ENCODE results near the gene DOCK8. TPM values are rescaled to one million over a fixed set of nuclear protein-coding genes. Genes with fewer than 3 reads are reported as not detected.

Gene DOCK8
- total RNA-seq, 1 donor from 2014 or later: 8.3 TPM

DNA sequence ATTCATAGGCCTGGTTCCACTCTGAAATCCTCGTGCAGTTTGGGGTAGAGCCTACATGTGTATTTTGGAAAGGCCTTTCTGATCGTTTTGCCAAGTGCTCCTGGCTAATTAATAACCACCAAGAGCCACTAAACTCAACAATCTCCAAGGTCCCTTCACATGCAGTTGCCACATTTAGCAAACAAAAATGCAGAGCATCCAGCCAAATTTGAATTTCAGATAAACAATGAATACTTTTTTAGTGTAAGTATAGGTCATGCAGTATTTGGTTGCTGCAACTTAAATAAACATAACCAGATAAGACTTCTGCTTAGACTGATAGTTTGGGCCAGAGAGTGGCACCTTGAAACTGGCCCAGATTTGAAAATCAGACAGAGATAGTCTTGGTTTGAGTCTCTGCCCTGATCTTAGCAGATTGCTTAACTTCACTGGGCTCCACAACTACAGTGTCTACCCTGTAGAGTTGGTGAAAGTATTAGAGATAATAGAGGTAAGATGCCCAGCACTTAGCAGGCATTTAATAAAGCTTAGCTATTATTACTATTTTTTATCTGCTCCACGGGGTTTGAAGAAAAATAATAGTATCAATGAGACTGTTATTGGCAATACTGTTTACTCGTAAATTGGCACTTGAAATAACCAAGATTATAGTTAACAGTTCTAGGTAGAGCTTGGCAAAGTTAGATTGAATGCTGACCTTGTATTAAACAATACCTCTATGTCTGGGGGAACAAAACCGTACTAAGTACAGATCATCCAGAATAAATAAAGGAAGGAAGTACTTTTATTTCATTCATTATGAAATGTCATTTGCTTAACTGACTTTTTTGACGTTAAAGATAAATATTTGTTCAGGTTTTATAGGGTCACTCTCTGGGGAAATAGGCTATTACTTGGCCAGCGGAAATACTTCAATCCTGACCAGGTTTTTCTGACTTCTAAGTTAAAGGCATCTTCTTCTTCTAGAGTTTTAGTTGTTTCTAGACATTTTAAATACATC lies 274.8 kb downstream of the DOCK8 start:
- no peaks in the 10 kb centered on the region for H3K4me1 Mint-ChIP-seq (ENCODE audit: unreplicated experiment)
- no peak overlapping the region for H3K4me3 Mint-ChIP-seq (ENCODE audit: unreplicated experiment)
- TF ChIP-seq CTCF (IDR thresholded peaks at IDR 0.05; ENCODE audit: unreplicated experiment): no peak
- peaks cover 3% of the 10 kb centered on the region for H3K27me3 Mint-ChIP-seq (ENCODE audit: unreplicated experiment)
- no peaks in the 10 kb centered on the region for H3K9me3 Mint-ChIP-seq (ENCODE audit: unreplicated experiment)
- H3K36me3 Mint-ChIP-seq (ENCODE audit: low read depth, unreplicated experiment): peaks cover 3% of the 10 kb centered on the region
- DNase-seq (ENCODE audit: low spot score): no peak
- no peak overlapping the region for H3K27ac Mint-ChIP-seq (ENCODE audit: unreplicated experiment)

- no peaks in the 10 kb centered on the region for H3K36me3 Mint-ChIP-seq (ENCODE audit: low read depth, unreplicated experiment)
- TF ChIP-seq CTCF (IDR thresholded peaks at IDR 0.05; ENCODE audit: unreplicated experiment): no peak
- H3K27me3 Mint-ChIP-seq (ENCODE audit: unreplicated experiment): no peaks in the 10 kb centered on the region
- H3K9me3 Mint-ChIP-seq (ENCODE audit: unreplicated experiment): no peaks in the 10 kb centered on the region
- H3K27ac Mint-ChIP-seq (ENCODE audit: unreplicated experiment): no peak overlapping the region
- DNase-seq (ENCODE audit: low spot score): no peak
- H3K4me3 Mint-ChIP-seq (ENCODE audit: unreplicated experiment): no peak overlapping the region
- H3K4me1 Mint-ChIP-seq (ENCODE audit: unreplicated experiment): no peaks in the 10 kb centered on the region
Observed at GRCh38 chr9:494764-495163, 280.1 kb downstream of the DOCK8 start.

- no peak for TF ChIP-seq CTCF (IDR thresholded peaks at IDR 0.05; ENCODE audit: unreplicated experiment)
- Mint-ChIP-seq H3K9me3 (ENCODE audit: unreplicated experiment) (no peaks in the 10 kb centered on the region), H3K27ac (ENCODE audit: unreplicated experiment) (no peak overlapping the region), H3K4me3 (ENCODE audit: unreplicated experiment) (no peak overlapping the region), H3K27me3 (ENCODE audit: unreplicated experiment) (no peaks in the 10 kb centered on the region), H3K36me3 (ENCODE audit: low read depth, unreplicated experiment) (no peaks in the 10 kb centered on the region), H3K4me1 (ENCODE audit: unreplicated experiment) (no peaks in the 10 kb centered on the region)
- DNase-seq (ENCODE audit: low spot score): no peak
Observed at GRCh38 chr9:495739-496138, 281.1 kb downstream of the DOCK8 start.

- peaks cover 7% of the 10 kb centered on the region for H3K27me3 Mint-ChIP-seq (ENCODE audit: unreplicated experiment)
- H3K36me3 Mint-ChIP-seq (ENCODE audit: low read depth, unreplicated experiment): no peaks in the 10 kb centered on the region
- TF ChIP-seq CTCF (IDR thresholded peaks at IDR 0.05; ENCODE audit: unreplicated experiment): no peak
- H3K4me1 Mint-ChIP-seq (ENCODE audit: unreplicated experiment): peaks cover 6% of the 10 kb centered on the region
- DNase-seq (ENCODE audit: low spot score): no peak
- H3K27ac Mint-ChIP-seq (ENCODE audit: unreplicated experiment): no peak overlapping the region
- H3K9me3 Mint-ChIP-seq (ENCODE audit: unreplicated experiment): no peaks in the 10 kb centered on the region
- H3K4me3 Mint-ChIP-seq (ENCODE audit: unreplicated experiment): peak overlapping the region; percentile 91
Observed at GRCh38 chr9:503326-503725, 288.7 kb downstream of the DOCK8 start.

Measured in endothelial cell (in vitro differentiated cells).